Hepatocyte (in vitro differentiated cells): ENCODE results near the gene PIANP. TPM values are rescaled to one million over a fixed set of nuclear protein-coding genes. Genes with fewer than 3 reads are reported as not detected.
"Not testable (repeated sequence)": the region's sequence is repeated elsewhere in the genome, so short reads cannot be mapped to it uniquely, and the experiment has no call there.

Experiments
- DNase-seq: peaks from one replicate; pipeline ENCODE4 v3.0.0-alpha.2; 2016; ENCODE audit warnings: low spot score
- H2AFZ ChIP-seq: fragments of 200-600 bp; sonication (generic); 2 replicates; pipeline ENCODE4 v1.6.0; 2016; ENCODE audit warnings: antibody characterized with exemption, mild to moderate bottlenecking
- H3K27ac ChIP-seq: fragments of 200-600 bp; sonication (generic); 2 replicates; pipeline ENCODE4 v1.5.1; 2016; ENCODE audit warnings: mild to moderate bottlenecking
- H3K27me3 ChIP-seq: fragments of 200-600 bp; sonication (generic); 2 replicates; pipeline ENCODE4 v1.6.1; 2016
- H3K36me3 ChIP-seq: fragments of 200-600 bp; sonication (generic); replicated peaks from 2 replicates; pipeline ENCODE4 v1.5.1; 2016; ENCODE audit warnings: low read depth; ENCODE audit not compliant: insufficient read depth
- H3K4me1 ChIP-seq: fragments of 200-600 bp; sonication (generic); 2 replicates; pipeline ENCODE4 v1.5.1; 2016; ENCODE audit warnings: mild to moderate bottlenecking, moderate library complexity; ENCODE audit not compliant: insufficient read depth
- H3K4me2 ChIP-seq: fragments of 200-600 bp; sonication (generic); 2 replicates; pipeline ENCODE4 v1.6.0; 2016
- H3K4me3 ChIP-seq: fragments of 200-600 bp; sonication (generic); 2 replicates; pipeline ENCODE4 v1.5.1; 2016; ENCODE audit warnings: mild to moderate bottlenecking
- H3K79me2 ChIP-seq: fragments of 200-600 bp; sonication (generic); 2 replicates; pipeline ENCODE4 v1.6.0; 2017; ENCODE audit warnings: mild to moderate bottlenecking
- H3K9me2 ChIP-seq: fragments of 200-600 bp; sonication (generic); replicated peaks from 2 replicates; pipeline ENCODE4 v1.6.0; 2017; ENCODE audit warnings: mild to moderate bottlenecking; ENCODE audit not compliant: insufficient read depth
- H3K9me3 ChIP-seq: fragments of 200-600 bp; sonication (generic); 2 replicates; pipeline ENCODE4 v1.5.1; 2016; ENCODE audit warnings: low read depth, mild to moderate bottlenecking
- H4K20me1 ChIP-seq: fragments of 200-600 bp; sonication (generic); 2 replicates; pipeline ENCODE4 v1.6.0; 2016; ENCODE audit warnings: mild to moderate bottlenecking; ENCODE audit not compliant: insufficient read depth, poor library complexity, severe bottlenecking
- CTCF ChIP-seq: fragments of 200-600 bp; sonication (generic); IDR thresholded peaks from 2 replicates; pipeline ENCODE4 v1.5.1; 2016; ENCODE audit warnings: antibody characterized with exemption, mild to moderate bottlenecking; ENCODE audit not compliant: poor library complexity
- EZH2 ChIP-seq: fragments of 200-600 bp; sonication (generic); IDR thresholded peaks from 2 replicates; pipeline ENCODE4 v1.6.1; 2016; ENCODE audit warnings: antibody characterized with exemption, mild to moderate bottlenecking, borderline replicate concordance
- EZH2phosphoT487 ChIP-seq: fragments of 200-600 bp; sonication (generic); IDR thresholded peaks from one replicate; pipeline ENCODE4 v1.6.1; 2018; ENCODE audit warnings: antibody characterized with exemption, mild to moderate bottlenecking, low read depth, moderate library complexity; ENCODE audit not compliant: unreplicated experiment, severe bottlenecking
- WGBS: methylation state at CpG from one replicate; pipeline ENCODE4 v1.1.6; 2016; ENCODE audit warnings: low lambda C conversion rate; ENCODE audit errors: missing lambda C conversion rate; 5-methylcytosine and 5-hydroxymethylcytosine counted together
- polyA plus RNA-seq: library from polyadenylated mRNA; unstranded; fragments of >200 nt; fragmentation: Nextera tagmentation; extraction: Ambion mirVana; gene quantifications from 2 replicates; pipeline ENCODE4 v1.2.1, GENCODE V29; 2016
- total RNA-seq: library from RNA; depleted of rRNA; stranded (reverse); fragments of >200 nt; gene quantifications from 2 replicates; pipeline ENCODE4 v1.2.3, GENCODE V29; 2014

PIANP gene
- total and polyA plus RNA-seq, 2 experiments from 2014 or later, result 0.17 to 0.95 TPM

GRCh38 chr12:6723607-6724408 is 23.2 kb upstream of the PIANP start, which contains the start of gene COPS7A:
Gene COPS7A (plus strand): TSS chr12:6724046. CDS start chr12:6724657, 611 bp downstream.
- Histone ChIP-seq H4K20me1 (no peaks in the 10 kb centered on the region), H3K4me2 (peak within 1 kb of the TSS; percentile 89), H3K36me3 (no peaks in the 10 kb centered on the region), H3K9me3 (no peaks in the 10 kb centered on the region), H3K27ac (peak within 1 kb of the TSS; percentile 76), H3K79me2 (peaks cover 12% of the 10 kb centered on the region), H2AFZ (peak within 1 kb of the TSS; percentile 75), H3K27me3 (no peaks in the 10 kb centered on the region), H3K9me2 (no peaks in the 10 kb centered on the region), H3K4me1 (peaks cover 8% of the 10 kb centered on the region), H3K4me3 (peak within 1 kb of the TSS; percentile 23)
- peak; percentile 98 for DNase-seq
- TF ChIP-seq EZH2phosphoT487 (no peak), EZH2 (no peak), CTCF (no peak)
- 1% methylated on average over 49 of the region's 49 CpGs for WGBS

GRCh38 chr12:6722863-6723262 is 22.2 kb upstream of the PIANP start:
- H4K20me1 ChIP-seq, result no peaks in the 10 kb centered on the region
- H3K9me2 ChIP-seq, result no peaks in the 10 kb centered on the region
- no peaks in the 10 kb centered on the region for H3K27me3 ChIP-seq
- peak overlapping the region; percentile 75 for H2AFZ ChIP-seq
- H3K36me3 ChIP-seq, result no peaks in the 10 kb centered on the region
- H3K9me3 ChIP-seq, result no peaks in the 10 kb centered on the region
- no peak overlapping the region for H3K4me3 ChIP-seq
- H3K79me2 ChIP-seq, result peaks cover 12% of the 10 kb centered on the region
- 93% methylated on average over 3 of the region's 3 CpGs for WGBS
- peak overlapping the region; percentile 64 for H3K4me2 ChIP-seq
- no peak for DNase-seq
- no peak overlapping the region for H3K27ac ChIP-seq
- TF ChIP-seq CTCF (no peak), EZH2phosphoT487 (no peak), EZH2 (no peak)
- peaks cover 8% of the 10 kb centered on the region for H3K4me1 ChIP-seq

DNA sequence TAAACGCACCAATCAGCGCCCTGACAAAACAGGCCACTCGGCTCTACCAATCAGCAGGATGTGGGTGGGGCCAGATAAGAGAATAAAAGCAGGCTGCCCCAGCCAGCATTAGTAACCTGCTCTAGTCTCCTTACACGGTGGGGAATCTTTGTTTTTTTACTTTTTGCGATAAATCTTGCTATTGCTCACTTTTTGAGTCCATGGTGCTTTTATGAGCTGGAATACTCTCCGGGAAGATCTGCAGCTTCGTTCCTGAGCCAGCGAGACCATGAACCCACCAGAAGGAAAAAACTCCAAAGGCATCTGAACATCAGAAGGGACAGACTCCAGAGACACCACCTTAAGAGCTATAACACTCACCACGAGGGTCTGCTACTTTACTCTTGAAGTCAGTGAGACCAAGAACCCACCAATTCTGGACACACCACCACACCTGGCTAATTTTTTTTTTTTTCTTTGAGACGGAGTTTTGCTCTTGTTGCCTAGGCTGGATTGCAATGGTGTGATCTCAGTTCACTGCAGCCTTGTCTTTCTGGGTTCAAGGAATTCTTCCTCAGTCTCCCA is 16.3 kb upstream of the PIANP start:
- H3K4me1 ChIP-seq, result no peaks in the 10 kb centered on the region
- no peaks in the 10 kb centered on the region for H3K27me3 ChIP-seq
- no peaks in the 10 kb centered on the region for H3K9me3 ChIP-seq
- H3K36me3 ChIP-seq, result no peaks in the 10 kb centered on the region
- H3K9me2 ChIP-seq, result no peaks in the 10 kb centered on the region
- H3K4me3 ChIP-seq, result no peak overlapping the region
- no peaks in the 10 kb centered on the region for H3K79me2 ChIP-seq
- no peak for DNase-seq
- no peak overlapping the region for H3K4me2 ChIP-seq
- no peak overlapping the region for H2AFZ ChIP-seq
- H3K27ac ChIP-seq, result no peak overlapping the region
- TF ChIP-seq EZH2, result no peak
- TF ChIP-seq CTCF, result no peak
- no peak for TF ChIP-seq EZH2phosphoT487
- 91% methylated on average over 10 of the region's 10 CpGs for WGBS
- no peaks in the 10 kb centered on the region for H4K20me1 ChIP-seq

DNA sequence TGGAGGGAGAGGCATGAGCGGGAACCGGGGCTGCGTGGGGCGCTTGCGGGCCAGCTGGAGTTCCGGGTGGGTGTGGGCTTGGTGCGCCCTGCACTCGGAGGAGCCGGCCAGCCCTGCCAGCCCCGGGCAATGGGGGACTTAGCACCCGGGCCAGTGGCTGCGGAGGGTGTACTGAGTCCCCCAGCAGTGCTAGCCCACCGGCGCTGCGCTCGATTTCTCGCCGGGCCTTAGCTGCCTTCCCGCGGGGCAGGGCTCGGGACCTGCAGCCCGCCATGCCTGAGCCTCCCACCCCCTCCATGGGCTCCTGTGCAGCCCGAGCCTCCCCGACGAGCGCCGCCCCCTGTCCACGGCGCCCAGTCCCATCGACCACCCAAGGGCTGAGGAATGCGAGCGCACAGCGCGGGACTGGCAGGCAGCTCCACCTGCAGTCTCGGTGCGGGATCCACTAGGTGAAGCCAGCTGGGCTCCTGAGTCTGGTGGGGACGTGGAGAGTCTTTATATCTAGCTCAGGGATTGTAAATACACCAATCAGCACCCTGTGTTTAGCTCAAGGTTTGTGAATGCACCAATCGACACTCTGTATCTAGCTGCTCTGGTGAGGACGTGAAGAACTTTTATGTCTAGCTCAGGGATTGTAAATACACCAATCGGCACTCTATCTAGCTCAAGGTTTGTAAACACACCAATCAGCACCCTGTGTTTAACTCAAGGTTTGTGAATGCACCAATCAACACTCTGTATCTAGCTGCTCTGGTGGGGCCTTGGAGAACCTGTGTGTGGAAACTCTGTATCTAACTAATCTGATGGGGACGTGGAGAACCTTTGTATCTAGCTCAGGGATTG is 15.6 kb upstream of the PIANP start:
- DNase-seq, H3K79me2 ChIP-seq, H3K36me3 ChIP-seq, H3K4me2 ChIP-seq, H3K4me1 ChIP-seq, H3K27ac ChIP-seq, H3K27me3 ChIP-seq, H3K9me2 ChIP-seq, H4K20me1 ChIP-seq, H3K4me3 ChIP-seq, H3K9me3 ChIP-seq, H2AFZ ChIP-seq: not testable (repeated sequence)
- WGBS, result 90% methylated on average over 27 of the region's 41 CpGs
